GM21786 (cell line): ENCODE data around the gene GNAS.
"Not testable (repeated sequence)": the region's sequence is repeated elsewhere in the genome, so short reads cannot be mapped to it uniquely, and the experiment has no call there.

Experiments
- ATAC-seq: cut with Tn5 transposase; IDR thresholded peaks from one replicate; pipeline ENCODE4 v1.9.1; 2021; ENCODE audit not compliant: unreplicated experiment

GNAS gene

DNA sequence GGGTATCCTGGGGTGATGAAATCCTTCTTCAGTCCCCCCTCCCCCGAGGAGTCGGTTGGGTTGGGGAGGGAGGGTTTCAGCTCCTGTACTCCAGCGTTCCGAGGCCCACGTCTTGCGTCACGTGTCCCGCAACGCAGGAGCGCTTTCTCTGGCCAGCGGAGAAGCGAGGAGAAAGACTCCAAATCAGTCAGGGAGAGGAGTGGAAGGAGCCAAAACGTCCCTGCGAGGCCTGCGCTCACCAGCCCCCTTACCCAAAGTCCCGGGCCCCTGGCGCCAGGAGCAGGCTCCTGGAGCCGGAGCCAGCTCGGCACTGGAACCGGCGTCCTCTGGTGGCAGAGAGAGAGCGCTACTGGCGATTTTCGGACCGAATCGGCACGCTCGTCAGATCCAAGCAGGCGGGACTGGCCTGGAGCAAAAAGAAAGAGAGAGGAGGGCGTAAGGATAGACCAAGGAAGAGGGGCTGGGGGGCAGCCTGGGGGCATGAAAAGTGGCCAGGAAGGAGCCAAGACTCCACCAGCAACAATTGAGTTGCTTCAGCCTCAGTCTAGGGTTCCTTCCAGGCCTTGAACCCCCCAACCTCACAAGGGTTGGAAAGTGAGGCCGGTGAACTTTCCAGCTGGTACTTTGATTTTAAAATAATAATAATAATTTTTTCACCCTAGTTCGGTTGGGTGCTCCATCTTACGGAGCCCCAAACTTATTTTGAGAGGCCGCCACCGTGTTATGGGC is at the start of gene GNAS:
GNAS (plus strand) TSS at position 174 of the 729 bp plus-strand sequence.
- ATAC-seq: no peak

DNA sequence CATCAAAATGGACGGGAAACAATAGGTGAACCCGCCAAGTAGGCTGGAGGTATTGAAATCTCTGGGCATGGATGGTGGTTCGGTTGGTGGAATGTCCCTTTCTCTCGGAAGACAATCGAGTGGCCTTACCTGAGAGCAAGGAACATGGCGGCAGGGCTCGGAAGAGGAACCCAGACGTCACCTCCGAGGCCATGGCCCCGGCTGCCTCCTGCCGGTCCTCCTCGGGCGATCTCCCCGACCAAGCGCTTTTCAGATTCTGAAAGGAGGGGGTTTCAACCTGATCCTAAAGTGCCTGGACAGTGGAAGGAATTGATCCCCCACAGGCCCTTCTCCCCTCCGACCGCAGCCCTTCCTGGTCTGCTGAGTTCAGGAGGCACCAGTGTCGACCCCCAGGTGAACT is 49.0 kb upstream of the GNAS start:
- ATAC-seq: no peak

DNA sequence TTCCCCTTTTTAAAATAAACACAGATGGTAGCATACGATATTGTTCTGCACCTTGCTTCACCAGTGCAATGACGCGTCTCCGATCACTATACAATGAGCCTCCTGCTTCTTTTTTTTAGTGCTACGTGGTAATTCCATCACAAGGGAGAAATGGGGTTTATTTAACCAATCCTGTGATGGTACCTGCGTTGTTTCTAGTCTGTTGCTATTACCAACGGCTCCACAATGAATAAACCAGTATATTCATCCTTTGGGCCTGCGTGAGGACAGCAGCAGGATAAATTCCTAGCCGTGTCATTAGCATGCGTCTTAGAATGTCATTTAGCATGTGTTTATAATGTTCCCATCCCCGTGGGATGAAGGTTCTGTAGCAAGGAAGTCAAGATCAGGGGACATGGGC is 44.7 kb upstream of the GNAS start:
- ATAC-seq: no peak

GRCh38 chr20:58808271-58809046 is 44.1 kb upstream of the GNAS start:
- ATAC-seq: no peak

DNA sequence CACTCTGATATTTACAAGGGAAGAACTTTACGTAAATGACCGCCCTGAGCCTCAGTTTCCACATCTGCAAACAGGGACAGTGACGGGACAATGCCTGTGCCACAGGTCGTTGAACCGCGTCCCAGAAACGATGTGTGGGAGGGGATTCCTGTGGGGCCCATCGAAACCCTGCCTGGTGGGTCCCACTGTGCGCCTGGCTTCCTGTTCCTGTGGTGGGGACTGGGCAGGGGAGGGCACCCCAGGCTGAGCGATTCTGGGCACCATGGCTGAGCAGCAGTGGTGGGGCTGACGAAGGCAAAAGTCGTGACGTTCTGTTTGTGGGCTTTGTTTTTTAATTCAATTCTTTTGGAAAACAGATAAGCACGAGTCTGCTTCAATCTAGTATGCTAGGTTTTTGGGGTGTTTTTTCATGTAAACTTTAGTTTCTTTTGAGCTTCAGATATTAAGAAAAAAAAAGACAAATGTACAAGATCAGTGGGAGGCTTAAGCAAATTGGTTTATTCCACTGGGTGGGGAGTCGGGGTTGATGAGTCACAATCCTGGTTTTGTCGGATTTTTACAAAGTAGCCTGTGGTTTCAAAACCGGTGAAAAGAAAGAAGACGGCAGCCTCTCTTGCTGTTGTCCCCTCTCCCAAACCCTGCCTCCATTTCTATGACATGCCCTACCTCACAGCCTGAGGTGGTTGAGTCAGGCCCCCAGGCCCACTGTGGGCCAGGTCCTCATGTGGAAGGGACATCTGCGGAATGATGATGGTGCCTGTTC is 42.2 kb upstream of the GNAS start:
- no peak for ATAC-seq

GRCh38 chr20:58810879-58811250 is 41.7 kb upstream of the GNAS start:
- no peak for ATAC-seq

DNA sequence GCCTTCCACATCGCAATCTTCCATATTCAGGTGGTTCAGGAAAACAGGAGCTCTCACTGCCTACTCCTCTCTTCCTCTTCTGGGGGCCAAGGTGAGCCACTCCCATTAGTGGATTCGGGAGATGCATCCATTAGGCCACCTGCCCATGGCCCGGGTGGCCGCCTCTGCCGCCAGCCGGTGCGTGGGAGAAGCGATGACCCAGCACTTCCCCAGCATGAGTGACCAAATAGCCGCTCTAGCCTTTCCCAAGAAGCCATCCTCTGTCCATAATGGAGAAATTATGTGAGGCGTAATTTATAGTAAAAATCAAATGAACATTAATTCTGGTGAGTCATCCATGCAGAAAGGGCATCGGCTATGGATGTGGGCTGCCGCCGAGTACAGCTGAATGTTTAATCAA is 41.2 kb upstream of the GNAS start:
- no peak for ATAC-seq

GRCh38 chr20:58813369-58813768 is 39.1 kb upstream of the GNAS start:
- no peak for ATAC-seq

GRCh38 chr20:58815448-58815847 is 37.1 kb upstream of the GNAS start:
- ATAC-seq: no peak

- ATAC-seq: no peak
These were observed 36.5 kb upstream of the GNAS start for GRCh38 chr20:58816051-58816450.

GRCh38 chr20:58816957-58817651 is 35.4 kb upstream of the GNAS start:
- ATAC-seq: no peak

DNA sequence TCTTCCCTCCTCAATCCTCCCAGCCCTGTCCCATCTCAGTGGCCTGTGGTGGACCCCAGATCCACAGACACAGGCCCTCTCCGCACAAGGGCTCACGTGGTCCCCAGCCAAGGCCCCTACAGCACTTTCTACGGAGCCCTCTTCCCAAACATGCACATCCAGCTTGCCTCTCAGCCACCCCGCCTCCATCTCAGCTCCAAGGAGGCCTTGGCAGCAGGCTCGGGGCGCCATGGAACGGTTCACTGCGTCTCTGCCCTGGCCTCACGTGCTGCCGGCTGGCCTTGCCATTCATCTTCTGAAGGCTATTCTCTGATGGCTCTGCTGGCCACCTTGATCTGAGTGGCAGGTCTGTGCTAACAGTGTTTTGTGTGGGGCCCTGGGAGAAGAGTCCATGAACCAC is 34.8 kb upstream of the GNAS start:
- no peak for ATAC-seq

- ATAC-seq: no peak
These were observed 33.8 kb upstream of the GNAS start for GRCh38 chr20:58818586-58819285.

DNA sequence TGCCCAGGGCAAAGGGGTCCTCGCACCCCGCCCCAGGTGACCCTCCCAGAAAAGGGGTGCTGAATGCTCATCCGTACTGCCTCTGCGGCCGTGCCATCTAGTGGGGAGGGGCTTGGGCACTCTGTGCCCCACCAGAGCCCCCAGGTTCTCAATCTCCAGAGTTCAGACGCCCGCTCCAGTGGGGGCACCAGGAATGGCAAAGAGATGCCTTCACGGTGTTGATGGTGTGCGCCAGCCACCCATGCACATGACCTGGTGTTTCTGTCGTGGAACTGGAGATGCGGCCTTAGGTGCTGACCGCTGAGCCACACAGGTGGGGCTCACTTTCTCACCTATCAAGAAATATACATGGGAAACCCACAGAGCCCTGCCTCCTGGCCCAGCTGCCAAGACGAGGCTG is 32.6 kb upstream of the GNAS start:
- ATAC-seq: no peak

DNA sequence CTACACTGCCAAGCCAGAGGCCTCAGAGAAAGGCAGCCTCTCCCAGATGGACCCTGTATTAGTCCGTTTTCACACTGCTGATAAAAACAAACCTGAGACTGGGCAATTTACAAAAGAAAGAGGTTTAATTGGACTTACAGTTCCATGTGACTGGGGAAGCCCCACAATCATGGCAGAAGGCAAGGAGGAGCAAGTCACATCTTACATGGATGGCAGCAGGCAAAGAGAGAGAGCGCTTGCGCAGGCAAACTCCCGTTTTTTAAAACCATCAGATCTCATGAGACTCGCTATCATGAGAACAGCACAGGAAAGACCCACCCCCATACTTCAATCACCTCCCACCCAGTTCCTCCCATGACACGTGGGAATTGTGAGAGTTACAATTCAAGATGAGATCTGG is 32.0 kb upstream of the GNAS start:
- not testable (repeated sequence) for ATAC-seq

- ATAC-seq: no peak
These were observed 30.4 kb upstream of the GNAS start for GRCh38 chr20:58822149-58822548.

- ATAC-seq: no peak
These were observed 29.5 kb upstream of the GNAS start for GRCh38 chr20:58822748-58823730.

DNA sequence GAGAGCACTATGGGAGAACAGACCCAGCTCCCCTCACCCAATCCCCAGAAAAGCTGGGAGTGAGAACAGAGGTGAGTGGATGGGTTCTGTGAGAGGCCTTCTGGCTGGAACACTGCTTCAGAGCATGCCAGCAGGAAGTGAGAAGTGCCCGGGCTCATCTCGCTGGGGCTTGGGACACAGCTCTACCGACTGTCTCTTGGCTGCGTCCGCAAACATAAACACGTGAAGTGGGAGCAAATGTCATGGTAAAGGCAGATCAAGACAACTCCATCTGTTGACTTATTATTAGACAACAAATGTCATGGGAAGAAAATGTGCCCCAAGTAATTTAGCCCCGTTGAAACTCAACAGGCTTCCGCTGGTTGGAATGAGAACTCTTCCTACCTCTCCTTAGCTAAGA is 27.7 kb upstream of the GNAS start:
- ATAC-seq: no peak

DNA sequence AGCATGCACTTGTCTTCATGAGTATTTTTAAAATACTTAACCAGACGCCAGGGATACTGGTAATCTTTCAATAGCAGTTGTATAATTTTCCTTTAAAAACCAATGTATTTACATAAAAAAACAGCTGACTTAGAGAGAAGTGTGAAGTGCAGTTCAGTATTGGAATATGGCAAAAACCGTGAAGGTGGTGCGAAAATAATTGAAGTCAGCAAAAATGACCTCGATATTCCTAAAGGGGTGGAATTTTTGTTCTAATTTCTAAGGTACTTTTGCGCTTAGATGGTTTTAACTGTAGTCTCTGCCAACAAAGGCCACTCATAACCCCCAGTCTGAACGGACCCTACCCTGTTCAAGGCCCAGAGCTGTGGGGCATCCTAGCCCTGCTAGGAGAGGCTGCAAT is 27.1 kb upstream of the GNAS start:
- no peak for ATAC-seq
